H1 (cell line): ENCODE results near the gene CACNA2D3. TPM values are rescaled to one million over a fixed set of nuclear protein-coding genes. Genes with fewer than 3 reads are reported as not detected.

Source experiments
- CTCF ChIA-PET: fragments of 300-600 bp; sonication (Branson Sonifier 250); formaldehyde crosslinking; loops from one replicate; lab custom pipeline; 2021; ENCODE audit not compliant: partially characterized antibody; lab: Charles Lee
- POLR2A ChIA-PET: fragments of 300-600 bp; sonication (Branson Sonifier 250); formaldehyde crosslinking; loops from one replicate; lab custom pipeline; 2021; ENCODE audit warnings: inconsistent platforms; ENCODE audit not compliant: partially characterized antibody; lab: Charles Lee
- DNase-seq, 2 experiments: peaks; one replicate each; pipeline versions ENCODE4 v3.0.0 to v3.0.0-alpha.2; 2010 to 2022; ENCODE audit warnings: low spot score in 2 of 2, low read depth in 1 of 2, mixed read lengths in 1 of 2
- FAIRE-seq: peaks from 2 replicates; lab custom pipeline; 2011; peaks lifted over from hg19 to GRCh38; lab: Jason Lieb, UNC
- H2AFZ ChIP-seq: 2 replicates; pipeline ENCODE4 v1.8.1; 2012; ENCODE audit warnings: low read length, inconsistent platforms
- H2AK5ac ChIP-seq: 2 replicates; pipeline ENCODE4 v1.6.1; 2013; ENCODE audit warnings: low read depth, low read length
- H2BK120ac ChIP-seq: replicated peaks from 2 replicates; pipeline ENCODE3; 2013; ENCODE audit warnings: low read depth, low read length, inconsistent platforms
- H2BK12ac ChIP-seq: 2 replicates; pipeline ENCODE4 v1.6.1; 2013; ENCODE audit warnings: low read depth, low read length
- H2BK15ac ChIP-seq: 2 replicates; pipeline ENCODE4 v1.6.1; 2013; ENCODE audit warnings: low read length
- H2BK20ac ChIP-seq: 2 replicates; pipeline ENCODE4 v1.6.1; 2013; ENCODE audit warnings: low read length
- H2BK5ac ChIP-seq: 2 replicates; pipeline ENCODE4 v1.6.1; 2013; ENCODE audit warnings: low read depth, low read length
- H3K14ac ChIP-seq: 2 replicates; pipeline ENCODE4 v1.6.1; 2013; ENCODE audit warnings: inconsistent platforms; ENCODE audit not compliant: insufficient read length
- H3K18ac ChIP-seq: 2 replicates; pipeline ENCODE4 v1.6.1; 2013; ENCODE audit warnings: low read length; ENCODE audit errors: extremely low read depth
- H3K23ac ChIP-seq: 2 replicates; pipeline ENCODE4 v1.6.1; 2013; ENCODE audit warnings: inconsistent platforms; ENCODE audit not compliant: insufficient read length
- H3K23me2 ChIP-seq: 2 replicates; pipeline ENCODE4 v1.6.1; 2013; ENCODE audit warnings: low read depth, low read length
- H3K27ac ChIP-seq: 2 replicates; pipeline ENCODE4 v1.6.1; 2011; ENCODE audit warnings: low read depth, low read length, inconsistent platforms
- H3K27me3 ChIP-seq, 4 experiments: replicated peaks in 1 of 4; 1 replicate in 1 of 4; 2 replicates in 3 of 4; pipeline versions ENCODE4 v1.6.1 to v1.8.1; 2011 to 2013; ENCODE audit warnings: low read length in 3 of 4, mild to moderate bottlenecking in 3 of 4, inconsistent platforms in 2 of 4, mixed read lengths in 2 of 4, moderate library complexity in 1 of 4; ENCODE audit not compliant: control insufficient read depth in 3 of 4, insufficient read depth in 3 of 4; ENCODE audit errors: extremely low read depth in 1 of 4
- H3K36me3 ChIP-seq, 4 experiments: 2 replicates each; pipeline versions ENCODE4 v1.6.1 to v1.8.1; 2011 to 2013; ENCODE audit warnings: mild to moderate bottlenecking in 4 of 4, low read length in 3 of 4, moderate library complexity in 2 of 4, control low read depth in 1 of 4, inconsistent platforms in 1 of 4; ENCODE audit not compliant: insufficient read depth in 4 of 4, control insufficient read depth in 2 of 4
- H3K4ac ChIP-seq: replicated peaks from 2 replicates; pipeline ENCODE3; 2013; ENCODE audit warnings: low read length, low read depth, mixed read lengths, inconsistent platforms; ENCODE audit not compliant: insufficient read length
- H3K4me1 ChIP-seq, 4 experiments: replicated peaks in 1 of 4; 1 replicate in 1 of 4; 2 replicates in 3 of 4; pipeline versions ENCODE4 v1.6.1 to v1.8.1; 2011 to 2013; ENCODE audit warnings: low read length in 3 of 4, inconsistent platforms in 2 of 4, mixed read lengths in 1 of 4; ENCODE audit not compliant: insufficient read depth in 4 of 4, control insufficient read depth in 3 of 4
- H3K4me2 ChIP-seq, 2 experiments: 2 replicates each; pipeline versions ENCODE4 v1.6.1 to v1.8.1; 2011 to 2013; ENCODE audit warnings: low read depth in 2 of 2, low read length in 2 of 2, control low read depth in 1 of 2, inconsistent platforms in 1 of 2, mild to moderate bottlenecking in 1 of 2; ENCODE audit not compliant: insufficient read depth in 1 of 2
- H3K4me3 ChIP-seq, 4 experiments: fragments of 200-600, 300-600 bp in 1 of 4; sonication (generic), shearing (Covaris generic), sonication (Bioruptor Twin) in 1 of 4; 2 replicates each; pipeline versions ENCODE4 v1.5.1 to v1.8.1; 2011 to 2016; ENCODE audit warnings: low read length in 4 of 4, low read depth in 3 of 4, control low read depth in 2 of 4, inconsistent platforms in 2 of 4, mild to moderate bottlenecking in 2 of 4, mixed read lengths in 1 of 4, moderate library complexity in 1 of 4; ENCODE audit not compliant: insufficient read depth in 2 of 4; ENCODE audit errors: extremely low read depth in 1 of 4
- H3K56ac ChIP-seq: replicated peaks from 2 replicates; pipeline ENCODE3; 2013; ENCODE audit warnings: low read depth, mild to moderate bottlenecking, mixed read lengths, low read length, inconsistent platforms; ENCODE audit not compliant: insufficient read length
- H3K79me1 ChIP-seq: 2 replicates; pipeline ENCODE4 v1.6.1; 2013; ENCODE audit warnings: low read depth, low read length, control low read depth
- H3K79me2 ChIP-seq, 2 experiments: 2 replicates each; pipeline versions ENCODE4 v1.6.1 to v1.8.1; 2012 to 2013; ENCODE audit warnings: low read length in 2 of 2, mild to moderate bottlenecking in 2 of 2, inconsistent platforms in 1 of 2; ENCODE audit not compliant: insufficient read depth in 2 of 2, control insufficient read depth in 1 of 2
- H3K9ac ChIP-seq, 4 experiments: replicated peaks in 1 of 4; 1 replicate in 1 of 4; 2 replicates in 3 of 4; pipeline versions ENCODE4 v1.6.1 to v1.8.1; 2011 to 2013; ENCODE audit warnings: low read depth in 3 of 4, low read length in 3 of 4, control low read depth in 2 of 4, mild to moderate bottlenecking in 2 of 4, moderate library complexity in 2 of 4, inconsistent platforms in 1 of 4; ENCODE audit errors: extremely low read depth in 1 of 4
- H3K9me3 ChIP-seq, 2 experiments: 2 replicates each; pipeline versions ENCODE4 v1.6.1 to v1.8.1; 2012 to 2013; ENCODE audit warnings: mild to moderate bottlenecking in 2 of 2, moderate library complexity in 2 of 2, control low read depth in 1 of 2, inconsistent platforms in 1 of 2, low read depth in 1 of 2, low read length in 1 of 2, mixed read lengths in 1 of 2; ENCODE audit not compliant: insufficient read depth in 2 of 2
- H4K20me1 ChIP-seq, 2 experiments: replicated peaks in 1 of 2; 2 replicates each; pipeline versions ENCODE3 to v1.8.1; 2011 to 2013; ENCODE audit warnings: inconsistent platforms in 2 of 2, low read length in 2 of 2, mild to moderate bottlenecking in 1 of 2; ENCODE audit not compliant: insufficient read depth in 2 of 2, control insufficient read depth in 1 of 2
- H4K5ac ChIP-seq: 2 replicates; pipeline ENCODE4 v1.6.1; 2013; ENCODE audit warnings: low read length, low read depth, mixed read lengths, inconsistent platforms; ENCODE audit not compliant: insufficient read length
- H4K8ac ChIP-seq: 2 replicates; pipeline ENCODE4 v1.8.0; 2013; ENCODE audit warnings: mild to moderate bottlenecking, moderate library complexity, low read length, inconsistent platforms; ENCODE audit not compliant: insufficient read depth; ENCODE audit errors: extremely low read depth
- H4K91ac ChIP-seq: replicated peaks from 2 replicates; pipeline ENCODE3; 2013; ENCODE audit warnings: low read length, mixed read lengths, inconsistent platforms; ENCODE audit not compliant: insufficient read length
- RFX5 ChIP-seq: IDR thresholded peaks from 2 replicates; pipeline ENCODE4 v1.6.1; 2011; ENCODE audit warnings: low read depth, low read length, improper control_type of control experiment, borderline replicate concordance
- SUZ12 ChIP-seq: fragments of 200-600 bp; sonication (generic); IDR thresholded peaks from 2 replicates; pipeline ENCODE4 v1.6.1; 2012; ENCODE audit warnings: mild to moderate bottlenecking, inconsistent platforms, low read length, moderate library complexity, mixed read lengths
- TAF7 ChIP-seq: optimal IDR thresholded peaks from 2 replicates; pipeline ENCODE3; 2011; ENCODE audit warnings: low read depth, mild to moderate bottlenecking, inconsistent platforms, low read length, moderate library complexity, borderline replicate concordance
- YY1 ChIP-seq: IDR thresholded peaks from 2 replicates; pipeline ENCODE4 v1.6.1; 2011; ENCODE audit warnings: low read depth, mild to moderate bottlenecking, low read length
- WGBS, 2 experiments: shearing (Covaris generic) in 1 of 2; methylation state at CpG; one replicate each; pipeline versions ENCODE4 v1.1.6 to v1.1.7; 2013 to 2015; ENCODE audit warnings: low lambda C conversion rate in 2 of 2, mixed read lengths in 2 of 2, inconsistent platforms in 1 of 2, low coverage in 1 of 2, missing lambda C conversion rate in 1 of 2; ENCODE audit not compliant: insufficient replicate concordance in 2 of 2, insufficient coverage in 1 of 2, insufficient read length in 1 of 2; ENCODE audit errors: extremely low coverage in 1 of 2, missing lambda C conversion rate in 1 of 2; 5-methylcytosine and 5-hydroxymethylcytosine counted together
- polyA plus RNA-seq, 7 experiments: library from polyadenylated mRNA; depleted of rRNA in 3 of 7; stranded (reverse) in 5 of 7; unstranded in 2 of 7; fragments of >200 nt in 5 of 7; fragments of 200-250 nt in 2 of 7; gene quantifications; 1 replicate in 5 of 7; 2 replicates in 1 of 7; 4 replicates in 1 of 7; pipeline versions ENCODE4 v1.2.1 to v1.2.3, GENCODE V29; 2011 to 2013; ENCODE audit warnings: missing spikeins in 2 of 7, mixed read lengths in 2 of 7
- total RNA-seq: library from RNA; stranded (reverse); fragmentation: NEBNext Ultra II Directional; extraction: Animal tissue kit (Norgen Biotek cat#: 25700); gene quantifications from 2 replicates; pipeline ENCODE4 v1.2.1, GENCODE V29; 2021

CACNA2D3 gene
- total and polyA plus RNA-seq, 2 of the 8 experiments (the other 6 are each of a cell fraction or from before 2014, with no cell fraction given): 1.5 to 1.8 TPM

DNA sequence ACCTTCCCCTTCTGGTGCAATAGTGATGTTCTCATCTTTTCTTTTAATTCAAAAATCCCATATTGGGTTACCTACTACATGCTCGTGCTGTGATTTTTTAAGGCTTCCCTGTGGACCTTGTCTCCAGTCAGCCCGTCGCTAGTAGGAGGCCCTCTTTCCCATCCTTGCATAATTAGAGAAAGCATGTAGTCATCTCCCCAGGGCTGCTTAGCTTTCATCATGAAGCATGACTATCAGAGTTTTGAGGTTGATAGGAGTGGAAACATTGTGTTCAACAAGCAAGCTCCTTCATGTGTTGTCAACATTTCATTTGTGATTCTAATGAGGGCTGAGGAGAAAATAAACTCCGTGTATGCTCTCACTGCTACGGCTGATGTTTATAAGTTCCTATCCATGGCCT is 814.2 kb downstream of the CACNA2D3 start:
- H2BK12ac ChIP-seq: no peak overlapping the region
- no peaks in the 10 kb centered on the region for H3K23me2 ChIP-seq
- ChIA-PET POLR2A (no interaction called here), CTCF (interaction anchor here (0.9 to 1.1 kb wide), 3 partner anchors 12 to 521 kb away, joined by 3 to 4 read pairs (median 3); no protein-coding TSS in a partner anchor)
- H2BK15ac ChIP-seq: no peak overlapping the region
- no peak overlapping the region for H4K8ac ChIP-seq
- H2AFZ ChIP-seq: no peak overlapping the region
- no peaks in the 10 kb centered on the region for H3K9me3 ChIP-seq
- no peak overlapping the region for H2BK5ac ChIP-seq
- H3K14ac ChIP-seq: no peak overlapping the region
- no peaks in the 10 kb centered on the region for H4K20me1 ChIP-seq
- no peak overlapping the region for H4K5ac ChIP-seq
- H3K4me1 ChIP-seq: peaks cover 2 to 6% (median 3%) of the 10 kb centered on the region in 4 experiments; a peak in 5 of 7 replicates
- H4K91ac ChIP-seq: no peak overlapping the region
- no peak overlapping the region for H3K56ac ChIP-seq
- H3K4ac ChIP-seq: no peak overlapping the region
- no peak for TF ChIP-seq YY1
- no peak for TF ChIP-seq TAF7
- no peak for TF ChIP-seq SUZ12
- no peak for TF ChIP-seq RFX5
- H3K27me3 ChIP-seq: no peaks in the 10 kb centered on the region
- no peak for FAIRE-seq
- H2BK20ac ChIP-seq: peak overlapping the region; percentile 9; the same call in 1 of the 2 replicates
- H3K27ac ChIP-seq: no peak overlapping the region
- WGBS, 2 experiments: 67% methylated on average over 5 of the region's 5 CpGs; no CpG with 5 or more reads in 1 of the 2 experiments
- 0 out of 4 replicates have a peak overlapping the region, but pooled peaks of 1 of the 2 experiments have one; percentile 26 for H3K4me2 ChIP-seq
- no peaks in the 10 kb centered on the region for H3K79me1 ChIP-seq
- no peak overlapping the region for H3K18ac ChIP-seq
- no peak overlapping the region for H2BK120ac ChIP-seq
- no peak overlapping the region for H3K4me3 ChIP-seq
- no peaks in the 10 kb centered on the region for H3K79me2 ChIP-seq
- no peak for DNase-seq
- no peak overlapping the region for H2AK5ac ChIP-seq
- no peak overlapping the region for H3K9ac ChIP-seq
- H3K36me3 ChIP-seq: no peaks in the 10 kb centered on the region
- H3K23ac ChIP-seq: no peak overlapping the region
